ENCODE measurements around the gene KRT86. TPM values are rescaled to one million over a fixed set of nuclear protein-coding genes. Genes with fewer than 3 reads are reported as not detected.

KRT86 gene
- total RNA-seq, 1 donor: not detected

GRCh38 chr12:52347551-52348510 is 73.4 kb downstream of the KRT86 start:
- no peak for TF ChIP-seq CTCF (IDR thresholded peaks at IDR 0.05; ENCODE audit: insufficient read depth, low read length)
- no peak overlapping the region for H3K4me3 ChIP-seq (ENCODE audit: low read depth, low read length)
- DNase-seq (ENCODE audit: low read depth): no peak

- no peak for DNase-seq (ENCODE audit: low read depth)
- TF ChIP-seq CTCF (IDR thresholded peaks at IDR 0.05; ENCODE audit: insufficient read depth, low read length): no peak
- H3K4me3 ChIP-seq (ENCODE audit: low read depth, low read length): no peak overlapping the region
These were observed 74.8 kb downstream of the KRT86 start for GRCh38 chr12:52349196-52349595.

GRCh38 chr12:52350021-52350620 is 75.7 kb downstream of the KRT86 start:
- DNase-seq (ENCODE audit: low read depth): no peak

GRCh38 chr12:52350786-52351185 is 76.3 kb downstream of the KRT86 start:
- no peak for DNase-seq (ENCODE audit: low read depth)
- no peak overlapping the region for H3K4me3 ChIP-seq (ENCODE audit: low read depth, low read length)
- TF ChIP-seq CTCF (IDR thresholded peaks at IDR 0.05; ENCODE audit: insufficient read depth, low read length): no peak

More at GRCh38 chr12:52350021-52350620, 75.7 kb downstream of the KRT86 start:
- no peak overlapping the region for H3K4me3 ChIP-seq (ENCODE audit: low read depth, low read length)
- no peak for TF ChIP-seq CTCF (IDR thresholded peaks at IDR 0.05; ENCODE audit: insufficient read depth, low read length)

GRCh38 chr12:52351196-52352059 is 77.0 kb downstream of the KRT86 start:
- DNase-seq (ENCODE audit: low read depth): no peak
- no peak for TF ChIP-seq CTCF (IDR thresholded peaks at IDR 0.05; ENCODE audit: insufficient read depth, low read length)
- H3K4me3 ChIP-seq (ENCODE audit: low read depth, low read length): no peak overlapping the region

- no peak for DNase-seq (ENCODE audit: low read depth)
- no peak for TF ChIP-seq CTCF (IDR thresholded peaks at IDR 0.05; ENCODE audit: insufficient read depth, low read length)
These were observed 78.5 kb downstream of the KRT86 start for GRCh38 chr12:52352951-52353350.

More at GRCh38 chr12:52352951-52353350, 78.5 kb downstream of the KRT86 start:
- H3K4me3 ChIP-seq (ENCODE audit: low read depth, low read length): no peak overlapping the region
